Measurements from ENCODE around the gene VARS2.

The VARS2 gene

DNA sequence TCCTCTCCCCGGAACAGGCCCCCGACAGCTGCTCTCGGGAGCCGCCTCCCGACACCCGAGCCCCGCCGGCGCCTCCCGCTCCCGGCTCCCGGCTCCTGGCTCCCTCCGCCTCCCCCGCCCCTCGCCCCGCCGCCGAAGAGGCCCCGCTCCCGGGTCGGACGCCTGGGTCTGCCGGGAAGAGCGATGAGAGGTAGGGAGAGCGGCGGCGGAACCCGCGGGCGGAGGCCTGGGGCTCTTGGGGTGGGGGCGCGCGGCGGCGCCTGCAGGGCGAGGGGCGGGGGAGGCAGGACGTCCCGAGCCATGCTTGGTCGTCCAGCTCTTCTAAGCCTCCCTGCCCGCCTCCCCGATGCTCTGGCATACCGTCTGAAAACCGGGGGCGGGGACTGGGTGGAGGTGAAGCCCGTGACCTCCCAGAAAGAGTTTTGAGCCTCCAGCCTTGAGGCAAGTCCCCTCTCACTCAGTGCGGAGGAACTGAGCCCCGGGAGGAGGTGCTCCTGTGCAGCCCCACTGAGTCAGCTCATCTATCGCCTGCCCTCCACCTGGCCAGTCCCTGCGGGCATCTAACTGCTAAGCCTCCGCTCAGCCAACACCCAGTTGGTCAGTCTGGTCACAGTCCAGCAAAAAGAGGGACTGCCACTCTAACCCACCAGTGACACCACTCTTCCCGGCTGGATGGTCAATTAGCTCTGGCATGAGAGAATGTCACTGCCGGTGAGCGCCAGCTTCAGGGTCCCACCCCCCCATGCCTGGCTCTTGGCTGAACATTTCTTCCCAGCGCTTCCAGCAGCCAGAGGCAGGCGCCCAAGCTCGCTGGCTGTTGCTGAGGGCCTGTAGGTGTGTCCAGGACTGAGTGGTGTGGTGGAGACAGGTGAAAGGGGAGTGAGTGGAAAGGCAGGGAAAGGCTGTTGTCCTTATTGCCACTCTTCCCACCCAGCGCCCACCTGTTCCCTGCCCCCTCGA lies 29.2 kb upstream of the VARS2 start:
- peak; percentile 75 for DNase-seq (ENCODE audit: low spot score)

DNA sequence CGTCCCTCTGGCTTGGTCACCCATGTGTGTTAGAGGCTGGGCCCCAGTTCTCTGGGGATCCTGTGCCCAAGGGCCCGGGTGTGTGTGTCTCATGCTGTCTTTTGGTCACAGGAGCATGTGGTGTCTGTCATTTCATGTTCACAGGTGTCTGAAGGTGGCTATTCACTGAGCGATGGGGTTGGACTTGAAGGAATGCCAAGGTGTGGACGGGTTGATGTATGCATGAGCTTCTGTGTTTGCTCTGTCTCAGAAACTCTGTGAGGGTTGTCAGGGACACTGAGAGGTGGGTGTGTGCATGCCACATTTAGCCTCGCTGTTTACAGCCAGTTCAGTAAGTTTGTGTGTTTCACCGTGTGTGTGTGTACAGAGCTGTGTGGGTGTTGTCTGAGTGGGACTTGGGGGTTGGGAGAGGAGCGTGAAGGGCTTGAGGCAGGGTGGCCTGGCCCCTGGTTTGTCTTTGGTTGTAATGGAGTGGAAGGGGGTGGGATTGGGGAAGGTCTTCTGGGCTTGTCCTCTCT lies 28.5 kb upstream of the VARS2 start:
- DNase-seq (ENCODE audit: low spot score) = no peak

DNA sequence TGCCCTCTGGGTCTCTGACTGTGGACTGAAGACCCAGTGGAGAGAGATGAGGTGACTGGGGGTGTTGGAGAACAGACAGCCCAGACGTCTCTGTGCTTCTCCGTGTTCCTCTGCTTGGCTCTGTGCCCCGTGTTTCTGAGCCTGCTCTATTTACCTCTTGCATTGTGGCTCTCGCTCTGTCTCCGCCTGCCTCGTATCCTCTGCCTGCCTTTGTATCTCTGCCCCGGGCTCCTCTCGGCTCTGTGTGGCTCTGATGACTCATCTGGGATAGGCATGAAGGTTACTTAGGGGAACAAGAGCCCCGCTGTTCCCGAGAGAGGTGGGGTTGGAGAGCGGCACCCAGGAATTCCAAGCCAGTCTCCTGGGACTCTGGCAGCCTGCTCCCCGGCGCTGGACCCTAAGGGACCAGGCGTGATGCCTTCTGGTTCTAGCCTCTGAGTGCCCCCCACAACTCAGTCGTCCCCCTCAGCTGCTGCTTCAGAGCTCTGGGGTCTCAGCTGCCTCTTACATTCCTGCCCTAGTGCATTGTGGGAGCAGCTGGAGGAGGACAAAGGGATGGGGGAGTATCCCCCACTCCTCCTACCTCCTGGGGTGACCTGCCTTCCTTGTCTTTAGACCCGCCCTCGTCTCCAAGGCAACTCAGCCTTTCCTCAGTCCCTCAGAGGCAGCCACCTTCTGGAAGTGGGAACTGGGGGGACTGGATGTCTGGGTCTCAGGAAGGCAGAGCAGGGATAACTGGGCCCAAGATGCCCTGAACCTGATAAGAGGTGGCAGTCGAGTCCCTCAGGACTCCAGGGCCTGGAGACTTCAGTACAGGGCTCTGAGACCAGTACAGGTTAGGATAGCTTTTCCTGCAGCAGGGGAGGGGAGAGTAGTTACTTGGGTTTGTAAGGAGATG lies 27.8 kb upstream of the VARS2 start:
- DNase-seq (ENCODE audit: low spot score) = peak; percentile 92

DNA sequence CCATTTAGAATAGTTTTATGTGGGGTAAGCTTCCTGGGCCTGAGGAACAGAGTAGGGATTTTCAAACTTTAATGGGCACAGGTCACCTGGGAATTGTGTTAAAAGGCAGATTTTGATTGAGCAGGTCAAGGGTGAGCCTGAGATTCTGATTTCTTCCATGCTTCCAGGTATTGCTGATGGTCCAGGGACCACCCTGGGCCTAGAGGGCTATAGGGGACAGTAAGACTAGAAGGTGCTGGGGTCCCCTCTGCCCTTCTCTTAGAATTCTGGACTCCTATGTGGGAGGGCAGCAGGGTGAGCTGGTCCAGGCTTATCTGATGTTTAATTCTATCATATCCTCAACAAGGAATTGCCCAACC lies 27.2 kb upstream of the VARS2 start:
- DNase-seq (ENCODE audit: low spot score) = no peak

DNA sequence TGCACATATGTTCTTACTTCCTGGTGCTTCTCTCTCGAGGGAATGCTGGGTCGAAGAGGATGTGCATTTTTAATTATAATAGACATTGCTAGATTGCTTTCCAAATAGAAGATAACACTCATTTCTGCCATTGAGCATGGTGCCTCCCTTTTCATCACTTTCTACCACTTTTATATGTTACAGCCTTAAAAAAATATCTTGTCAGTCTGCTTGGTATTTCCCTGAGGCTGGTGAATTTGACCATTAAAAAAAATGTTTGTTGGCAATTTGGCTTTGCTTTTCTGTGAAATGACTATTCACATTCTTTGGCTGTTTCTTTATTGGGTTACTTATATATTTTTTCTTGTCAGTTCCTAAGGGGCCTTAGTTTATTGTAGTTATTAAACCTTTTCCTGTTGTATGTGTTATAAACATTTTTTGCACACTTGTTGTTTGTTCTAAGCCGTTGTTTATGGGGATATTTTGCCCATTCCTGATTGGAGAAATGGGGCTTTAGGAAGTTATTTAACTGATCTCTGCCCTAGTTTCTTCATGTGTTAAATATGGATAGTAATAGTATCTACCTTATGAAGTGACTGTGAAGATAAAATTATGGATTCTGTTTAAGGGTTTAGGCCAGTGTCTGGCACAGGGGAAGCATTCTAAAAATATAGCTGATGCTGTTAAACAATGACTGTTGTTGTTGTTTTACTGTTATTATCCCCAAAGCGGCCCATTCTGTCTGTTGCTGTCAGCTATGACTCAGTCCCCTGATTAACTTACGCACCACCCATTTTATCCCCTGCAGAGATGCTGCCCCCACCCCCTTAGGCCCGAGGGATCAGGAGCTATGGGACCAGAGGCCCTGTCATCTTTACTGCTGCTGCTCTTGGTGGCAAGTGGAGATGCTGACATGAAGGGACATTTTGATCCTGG lies 25.9 kb upstream of the VARS2 start:
- DNase-seq (ENCODE audit: low spot score) = no peak

DNA sequence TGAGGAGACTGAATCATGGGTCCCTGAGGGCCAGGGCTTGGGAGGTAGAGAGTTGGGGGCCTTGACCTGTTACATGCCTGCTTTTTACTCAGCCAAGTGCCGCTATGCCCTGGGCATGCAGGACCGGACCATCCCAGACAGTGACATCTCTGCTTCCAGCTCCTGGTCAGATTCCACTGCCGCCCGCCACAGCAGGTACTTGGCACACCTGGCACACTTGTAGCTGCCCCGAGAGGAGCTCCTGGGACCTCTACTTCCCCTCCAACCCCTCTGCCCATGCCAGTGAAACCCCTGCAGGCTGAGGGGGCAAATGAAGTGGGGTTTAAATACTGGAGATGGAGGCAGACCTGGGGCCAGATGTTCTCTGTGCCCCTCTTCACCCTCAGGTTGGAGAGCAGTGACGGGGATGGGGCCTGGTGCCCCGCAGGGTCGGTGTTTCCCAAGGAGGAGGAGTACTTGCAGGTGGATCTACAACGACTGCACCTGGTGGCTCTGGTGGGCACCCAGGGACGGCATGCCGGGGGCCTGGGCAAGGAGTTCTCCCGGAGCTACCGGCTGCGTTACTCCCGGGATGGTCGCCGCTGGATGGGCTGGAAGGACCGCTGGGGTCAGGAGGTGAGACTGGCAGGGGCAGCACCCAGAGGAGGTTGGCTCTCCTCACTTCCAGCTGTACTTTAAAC lies 25.1 kb upstream of the VARS2 start:
- DNase-seq (ENCODE audit: low spot score) = no peak

DNA sequence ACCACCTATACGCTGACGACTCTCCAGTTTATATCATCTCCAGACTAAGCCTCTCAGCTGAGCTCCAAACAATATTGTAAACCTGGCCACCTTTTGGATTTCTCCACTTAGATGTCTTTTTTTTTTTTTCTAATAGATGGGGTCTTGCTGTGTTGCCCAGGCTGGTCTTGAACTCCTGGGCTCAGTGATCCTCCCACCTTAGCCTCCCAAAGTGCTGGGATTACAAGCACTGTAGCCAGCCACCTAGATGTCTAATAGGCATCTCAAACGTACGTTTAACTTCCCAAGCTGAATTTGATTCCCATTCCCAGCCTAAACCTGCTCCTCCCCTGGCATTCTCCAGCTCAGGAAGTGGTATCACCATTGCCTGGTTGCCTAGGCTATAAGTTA lies 24.5 kb upstream of the VARS2 start:
- DNase-seq (ENCODE audit: low spot score) = no peak

DNA sequence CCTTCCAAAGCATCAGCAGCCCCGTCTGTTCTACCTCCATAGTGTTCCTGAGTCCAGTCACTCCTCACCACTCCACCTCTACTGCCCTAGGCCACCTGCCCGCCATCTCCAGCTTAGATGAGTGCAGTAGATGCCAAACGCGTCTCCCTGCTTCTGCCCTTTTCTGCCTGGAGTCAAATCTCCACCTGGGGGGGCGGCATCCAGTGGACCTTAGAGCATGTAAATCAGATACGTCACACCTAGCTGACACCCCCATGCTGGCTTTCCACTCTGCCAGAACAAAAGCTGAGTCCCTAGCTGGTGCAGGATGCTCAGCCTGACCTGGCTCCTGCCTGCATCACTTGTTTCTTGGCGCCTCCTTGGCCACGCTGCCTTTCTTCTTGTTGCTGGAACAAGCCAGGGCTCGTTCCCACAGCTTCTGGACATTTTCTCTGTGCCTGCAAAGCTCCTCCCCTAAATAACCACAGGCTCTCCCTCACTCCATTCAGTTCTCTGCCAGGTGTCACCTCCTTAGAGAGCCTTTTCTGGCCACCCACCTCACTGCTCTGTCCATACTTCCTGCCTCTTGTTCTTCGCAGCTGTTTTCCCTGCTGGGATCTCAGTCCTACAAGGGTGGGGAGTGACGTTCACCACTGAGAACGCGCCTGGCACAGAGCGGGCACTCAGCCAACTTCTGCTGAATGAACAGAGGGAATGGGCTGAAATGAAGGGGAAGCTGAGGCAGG lies 24.0 kb upstream of the VARS2 start:
- no peak for DNase-seq (ENCODE audit: low spot score)

DNA sequence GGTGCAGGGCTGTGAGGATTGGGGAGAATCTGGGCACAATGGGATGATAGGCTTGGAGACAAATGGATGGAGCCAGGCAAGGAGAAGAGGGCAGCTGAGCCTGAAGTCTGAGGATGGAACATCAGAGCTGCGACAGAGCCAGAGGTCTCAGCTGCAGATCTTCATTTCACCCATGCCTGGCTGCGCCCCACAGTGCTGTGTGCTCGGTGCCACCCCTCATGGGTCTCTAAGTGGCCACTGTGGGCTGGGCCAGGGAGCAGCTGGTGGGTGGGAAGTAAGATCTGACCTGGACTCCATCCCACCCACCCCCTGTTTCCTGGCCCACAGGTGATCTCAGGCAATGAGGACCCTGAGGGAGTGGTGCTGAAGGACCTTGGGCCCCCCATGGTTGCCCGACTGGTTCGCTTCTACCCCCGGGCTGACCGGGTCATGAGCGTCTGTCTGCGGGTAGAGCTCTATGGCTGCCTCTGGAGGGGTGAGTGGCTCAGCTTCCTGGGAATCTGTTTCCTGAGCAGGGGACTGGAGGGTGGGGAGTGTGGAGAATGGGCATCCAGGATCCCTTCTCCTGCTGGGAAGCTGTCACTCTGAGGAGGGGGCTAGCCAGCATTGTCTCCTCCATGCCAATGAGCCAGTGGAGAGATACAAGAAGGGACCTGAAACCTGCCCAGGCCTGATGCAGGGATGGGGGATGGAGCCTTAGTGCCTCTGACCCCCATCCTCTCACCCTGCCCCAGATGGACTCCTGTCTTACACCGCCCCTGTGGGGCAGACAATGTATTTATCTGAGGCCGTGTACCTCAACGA lies 23.2 kb upstream of the VARS2 start:
- no peak for DNase-seq (ENCODE audit: low spot score)

DNA sequence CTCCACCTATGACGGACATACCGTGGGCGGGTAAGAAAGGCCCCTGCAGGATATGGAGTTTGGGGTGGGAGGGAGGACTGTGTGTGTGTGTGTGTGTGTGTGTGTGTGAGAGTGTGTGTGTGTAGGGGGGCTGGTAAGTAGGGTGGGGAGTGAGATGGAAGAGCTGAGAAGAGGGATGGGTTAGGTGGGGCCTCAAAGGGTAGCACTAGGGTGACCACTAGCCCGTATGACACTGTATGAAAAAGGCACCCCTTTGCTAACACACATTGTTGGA lies 22.7 kb upstream of the VARS2 start:
- no peak for DNase-seq (ENCODE audit: low spot score)

DNA sequence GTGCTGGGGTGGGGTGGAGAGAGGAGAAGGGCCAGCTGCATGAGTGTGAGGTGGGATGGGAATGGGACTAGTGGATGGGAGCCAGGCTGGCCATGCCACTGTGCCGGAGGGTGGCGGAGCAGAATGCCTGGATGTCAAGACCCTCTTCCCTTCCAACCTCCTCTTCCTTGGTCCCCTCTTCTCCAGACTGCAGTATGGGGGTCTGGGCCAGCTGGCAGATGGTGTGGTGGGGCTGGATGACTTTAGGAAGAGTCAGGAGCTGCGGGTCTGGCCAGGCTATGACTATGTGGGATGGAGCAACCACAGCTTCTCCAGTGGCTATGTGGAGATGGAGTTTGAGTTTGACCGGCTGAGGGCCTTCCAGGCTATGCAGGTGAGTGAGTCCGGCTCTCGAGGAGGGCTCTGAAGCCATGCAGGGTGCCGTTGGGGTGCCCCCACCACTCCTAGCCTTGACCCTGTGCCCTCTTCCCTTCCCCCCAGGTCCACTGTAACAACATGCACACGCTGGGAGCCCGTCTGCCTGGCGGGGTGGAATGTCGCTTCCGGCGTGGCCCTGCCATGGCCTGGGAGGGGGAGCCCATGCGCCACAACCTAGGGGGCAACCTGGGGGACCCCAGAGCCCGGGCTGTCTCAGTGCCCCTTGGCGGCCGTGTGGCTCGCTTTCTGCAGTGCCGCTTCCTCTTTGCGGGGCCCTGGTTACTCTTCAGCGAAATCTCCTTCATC lies 22.1 kb upstream of the VARS2 start:
- DNase-seq (ENCODE audit: low spot score) = no peak

DNA sequence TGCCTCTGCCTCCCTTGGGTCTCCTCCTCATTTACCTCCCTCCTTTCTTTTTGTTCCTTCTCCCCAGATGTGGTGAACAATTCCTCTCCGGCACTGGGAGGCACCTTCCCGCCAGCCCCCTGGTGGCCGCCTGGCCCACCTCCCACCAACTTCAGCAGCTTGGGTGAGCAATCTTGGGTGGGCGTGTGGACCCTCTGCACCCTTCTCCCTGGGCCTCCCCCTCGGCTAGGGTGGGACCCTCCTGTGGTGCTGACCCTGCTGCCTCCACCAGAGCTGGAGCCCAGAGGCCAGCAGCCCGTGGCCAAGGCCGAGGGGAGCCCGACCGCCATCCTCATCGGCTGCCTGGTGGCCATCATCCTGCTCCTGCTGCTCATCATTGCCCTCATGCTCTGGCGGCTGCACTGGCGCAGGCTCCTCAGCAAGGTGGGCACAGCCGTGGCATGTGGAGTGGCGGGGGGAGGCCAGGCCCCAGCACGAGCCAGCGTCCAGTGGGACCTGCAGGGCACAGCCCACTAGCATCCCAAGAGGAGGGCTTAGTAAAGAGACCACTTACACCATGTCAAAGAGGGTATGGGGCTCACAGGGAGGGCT lies 20.9 kb upstream of the VARS2 start:
- peak; percentile 73 for DNase-seq (ENCODE audit: low spot score)

DNA sequence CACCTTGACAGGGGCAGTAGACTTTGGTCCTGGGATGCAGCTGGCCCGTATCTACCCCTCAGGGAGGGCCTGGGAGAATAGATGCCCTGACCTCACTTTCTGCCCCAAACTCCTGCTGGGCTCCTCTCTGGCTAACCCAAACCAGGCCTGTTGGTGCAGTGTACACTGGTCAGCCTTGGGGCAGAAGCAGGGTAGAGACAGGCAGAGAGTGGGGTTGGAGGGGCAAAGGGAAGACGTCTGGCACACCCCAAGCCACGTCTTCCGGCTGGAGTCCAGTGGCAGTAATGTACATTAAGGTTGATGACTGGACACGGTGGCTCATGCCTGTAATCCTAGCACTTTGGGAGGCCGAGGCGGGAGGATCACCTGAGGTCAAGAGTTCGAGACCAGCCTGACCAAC lies 20.4 kb upstream of the VARS2 start:
- no peak for DNase-seq (ENCODE audit: low spot score)

DNA sequence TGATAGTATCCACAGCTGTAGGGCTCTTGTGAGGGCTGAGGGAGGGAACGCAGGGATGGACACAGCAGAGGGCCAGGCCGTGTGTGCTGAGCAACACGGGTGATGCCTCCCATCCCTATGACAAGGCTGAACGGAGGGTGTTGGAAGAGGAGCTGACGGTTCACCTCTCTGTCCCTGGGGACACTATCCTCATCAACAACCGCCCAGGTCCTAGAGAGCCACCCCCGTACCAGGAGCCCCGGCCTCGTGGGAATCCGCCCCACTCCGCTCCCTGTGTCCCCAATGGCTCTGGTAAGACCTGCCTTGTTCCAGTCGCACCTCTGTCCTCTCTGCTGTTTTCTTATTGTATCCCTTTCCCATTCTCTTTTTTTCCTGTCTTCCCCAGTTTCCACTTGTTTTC lies 19.7 kb upstream of the VARS2 start:
- DNase-seq (ENCODE audit: low spot score) = no peak

DNA sequence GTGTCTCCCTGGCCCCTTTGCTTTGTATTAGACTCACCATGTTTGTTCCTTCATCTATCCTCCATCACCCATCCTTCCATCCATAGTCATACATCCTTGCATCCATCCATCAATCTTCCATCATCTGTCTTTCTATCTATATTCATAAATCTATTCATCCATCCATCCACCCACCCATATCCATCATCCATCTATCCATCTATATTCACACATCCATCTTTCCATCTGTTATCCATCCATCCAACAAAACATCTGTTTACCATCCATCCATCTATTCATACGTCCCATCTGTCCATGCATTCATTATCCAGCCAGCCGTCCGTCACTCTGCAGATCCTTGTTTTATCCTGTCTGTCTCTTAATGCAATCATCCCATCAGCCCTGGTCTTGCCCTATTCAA lies 19.1 kb upstream of the VARS2 start:
- DNase-seq (ENCODE audit: low spot score) = no peak

DNA sequence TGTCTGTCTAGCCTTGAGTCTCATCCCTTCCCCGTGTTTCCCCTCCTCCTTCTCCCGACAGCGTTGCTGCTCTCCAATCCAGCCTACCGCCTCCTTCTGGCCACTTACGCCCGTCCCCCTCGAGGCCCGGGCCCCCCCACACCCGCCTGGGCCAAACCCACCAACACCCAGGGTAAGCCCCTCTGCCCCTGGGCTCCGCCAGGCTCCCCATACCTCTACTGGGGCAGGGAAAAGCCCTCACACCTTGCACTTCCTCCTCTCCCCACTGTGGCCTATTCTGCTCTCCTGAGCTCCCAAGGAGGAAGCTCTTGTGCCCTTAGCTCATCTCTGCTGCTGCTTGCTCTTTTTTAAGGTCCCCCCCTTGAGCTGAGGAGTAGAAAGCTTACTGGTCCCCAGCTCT lies 18.7 kb upstream of the VARS2 start:
- DNase-seq (ENCODE audit: low spot score) = no peak

DNA sequence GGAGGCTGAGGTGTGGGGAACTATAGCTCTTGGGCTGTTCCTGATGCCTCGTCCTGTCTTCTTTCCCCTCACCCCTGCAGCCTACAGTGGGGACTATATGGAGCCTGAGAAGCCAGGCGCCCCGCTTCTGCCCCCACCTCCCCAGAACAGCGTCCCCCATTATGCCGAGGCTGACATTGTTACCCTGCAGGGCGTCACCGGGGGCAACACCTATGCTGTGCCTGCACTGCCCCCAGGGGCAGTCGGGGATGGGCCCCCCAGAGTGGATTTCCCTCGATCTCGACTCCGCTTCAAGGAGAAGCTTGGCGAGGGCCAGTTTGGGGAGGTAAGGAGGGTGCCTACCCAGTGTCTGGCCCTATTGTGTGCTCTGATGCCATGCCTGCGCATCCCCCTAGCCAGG lies 17.5 kb upstream of the VARS2 start:
- no peak for DNase-seq (ENCODE audit: low spot score)

DNA sequence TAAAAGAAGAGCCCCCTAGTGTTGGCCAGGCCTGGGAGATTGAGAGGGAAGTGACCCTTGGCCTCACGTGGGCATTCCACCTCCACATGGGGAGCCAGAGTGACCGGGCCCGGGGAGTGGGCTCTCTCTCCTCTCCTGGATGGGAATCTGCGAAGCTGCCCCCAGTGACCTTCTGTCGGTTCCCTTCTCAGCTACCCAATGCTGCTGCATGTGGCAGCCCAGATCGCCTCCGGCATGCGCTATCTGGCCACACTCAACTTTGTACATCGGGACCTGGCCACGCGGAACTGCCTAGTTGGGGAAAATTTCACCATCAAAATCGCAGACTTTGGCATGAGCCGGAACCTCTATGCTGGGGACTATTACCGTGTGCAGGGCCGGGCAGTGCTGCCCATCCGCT lies 16.2 kb upstream of the VARS2 start:
- DNase-seq (ENCODE audit: low spot score) = no peak
